HG02840 (cell line): ENCODE measurements around the gene GPBAR1.
"Not testable (repeated sequence)": the region's sequence is repeated elsewhere in the genome, so short reads cannot be mapped to it uniquely, and the experiment has no call there.

Experiments
- ATAC-seq: cut with Tn5 transposase; IDR thresholded peaks from one replicate; pipeline ENCODE4 v1.9.1; 2021; ENCODE audit warnings: mild to moderate bottlenecking, moderate library complexity, moderate number of reproducible peaks; ENCODE audit not compliant: unreplicated experiment, low FRiP score

The GPBAR1 gene

DNA sequence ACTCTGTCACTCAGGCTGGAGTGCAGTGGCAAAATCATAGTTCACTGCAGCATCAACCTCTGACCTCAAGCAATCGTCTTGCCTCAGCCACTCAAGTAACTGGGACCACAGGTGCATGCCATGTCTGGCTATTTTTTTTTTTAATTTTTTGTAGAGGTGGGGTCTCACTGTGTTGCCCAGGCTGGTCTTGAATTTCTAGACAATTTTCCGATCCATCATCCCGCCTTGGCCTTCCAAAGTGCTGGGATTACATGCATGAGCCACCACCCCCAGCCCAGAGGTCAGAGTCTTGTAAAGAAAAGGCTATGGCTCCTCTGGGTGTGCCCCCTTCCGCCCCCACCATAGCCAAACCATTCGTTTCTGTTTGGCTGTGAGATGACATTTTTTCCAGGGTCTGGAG is 44.6 kb downstream of the GPBAR1 start:
- no peak for ATAC-seq

DNA sequence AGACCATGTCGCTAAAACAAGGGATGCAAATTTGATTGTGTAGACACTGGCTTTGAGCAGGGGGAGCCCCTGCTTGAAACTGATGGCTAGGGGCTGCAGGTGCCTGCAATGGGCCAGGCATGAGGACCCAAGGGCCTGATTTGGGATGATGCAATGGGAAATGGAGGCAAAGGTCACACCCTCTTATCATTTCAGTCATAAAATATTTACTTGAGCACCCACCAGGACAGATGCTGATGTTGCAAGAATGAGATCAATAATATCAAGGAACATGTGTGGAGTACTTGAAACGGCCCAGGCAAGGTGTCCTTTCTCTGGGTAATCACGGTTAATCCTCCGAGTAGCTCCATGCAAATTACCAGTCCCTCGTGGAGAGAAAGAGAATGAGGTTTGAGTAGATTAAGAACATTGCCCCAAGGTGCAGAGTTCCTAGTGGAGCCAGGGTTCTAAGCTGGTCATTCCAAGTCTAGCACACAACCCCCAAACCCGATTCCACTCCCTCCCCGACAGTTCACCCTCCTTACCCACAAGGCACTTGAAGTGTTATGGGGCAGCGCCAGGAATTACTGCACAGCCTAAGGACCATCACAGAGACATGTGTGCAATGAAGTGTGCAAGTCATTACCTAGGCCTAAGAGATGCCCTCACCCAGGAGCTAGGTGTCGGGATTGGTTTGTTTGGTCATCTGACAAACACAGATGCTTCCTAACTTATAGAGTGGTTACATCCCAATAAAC is 45.5 kb downstream of the GPBAR1 start:
- ATAC-seq = no peak

DNA sequence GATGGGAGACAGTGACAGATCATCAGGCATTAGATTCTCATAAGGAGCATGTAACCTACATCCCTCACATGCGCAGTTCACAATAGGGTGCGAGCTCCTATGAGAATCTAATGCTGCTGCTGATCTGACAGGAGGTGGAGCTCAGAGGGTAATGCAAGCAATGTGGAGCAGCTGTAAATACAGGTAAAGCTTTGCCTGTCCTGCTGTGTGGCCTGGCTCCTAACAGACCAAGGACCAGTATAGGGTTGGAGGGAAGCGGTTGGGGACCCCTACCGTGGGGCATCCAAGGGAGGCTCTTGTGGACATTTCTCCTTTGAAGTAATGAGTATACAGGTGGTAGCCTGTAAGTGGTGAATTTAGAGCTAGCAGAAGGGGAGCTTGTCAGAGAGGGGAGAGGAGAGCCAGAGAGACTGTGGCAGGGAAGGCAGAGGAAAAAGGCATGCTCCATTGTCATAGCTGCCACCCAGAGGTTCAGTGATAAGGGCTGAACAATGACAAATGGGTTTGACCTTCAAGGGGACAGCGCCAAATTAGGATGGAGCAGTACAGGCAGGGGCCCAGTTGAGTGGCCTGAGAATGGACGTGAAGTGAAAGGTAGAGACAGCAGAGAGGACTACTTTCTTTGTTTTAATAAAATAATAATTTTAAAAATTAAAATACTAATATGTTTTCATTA is 46.7 kb downstream of the GPBAR1 start:
- ATAC-seq = no peak

GRCh38 chr2:218310853-218311540 is 50.2 kb downstream of the GPBAR1 start:
- no peak for ATAC-seq

DNA sequence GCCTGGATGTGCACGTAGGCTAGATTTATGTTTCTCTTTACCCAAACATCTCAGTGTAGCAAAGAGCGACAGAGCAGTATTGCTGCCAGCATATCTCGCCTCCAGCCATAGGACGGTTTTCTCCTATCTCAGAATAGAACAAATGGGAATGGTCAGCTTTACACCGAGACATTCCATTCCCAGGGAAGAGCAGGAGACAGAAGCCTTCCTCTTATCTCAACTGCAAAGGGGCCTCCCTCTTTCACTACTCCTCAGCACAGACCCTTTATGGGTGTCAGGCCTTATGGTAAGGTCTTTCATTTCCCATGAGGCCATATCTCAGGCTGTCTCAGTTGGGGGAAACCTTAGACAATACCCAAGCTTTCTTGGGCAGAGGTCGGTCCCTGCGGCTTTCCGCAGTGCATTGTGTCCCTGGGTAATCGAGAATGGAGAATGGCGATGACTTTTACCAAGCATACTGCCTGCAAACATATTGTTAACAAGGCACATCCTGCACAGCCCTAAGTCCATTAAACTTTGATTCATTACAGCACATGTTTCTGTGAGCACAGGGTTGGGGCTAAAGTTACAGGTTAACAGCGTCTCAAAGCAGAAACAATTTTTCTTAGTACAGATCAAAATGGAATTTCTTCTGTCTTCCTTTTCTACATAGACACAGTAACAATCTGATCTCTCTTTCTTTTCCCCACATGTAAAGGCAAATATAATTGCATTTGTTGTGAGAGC is 50.9 kb downstream of the GPBAR1 start:
- ATAC-seq = not testable (repeated sequence)

DNA sequence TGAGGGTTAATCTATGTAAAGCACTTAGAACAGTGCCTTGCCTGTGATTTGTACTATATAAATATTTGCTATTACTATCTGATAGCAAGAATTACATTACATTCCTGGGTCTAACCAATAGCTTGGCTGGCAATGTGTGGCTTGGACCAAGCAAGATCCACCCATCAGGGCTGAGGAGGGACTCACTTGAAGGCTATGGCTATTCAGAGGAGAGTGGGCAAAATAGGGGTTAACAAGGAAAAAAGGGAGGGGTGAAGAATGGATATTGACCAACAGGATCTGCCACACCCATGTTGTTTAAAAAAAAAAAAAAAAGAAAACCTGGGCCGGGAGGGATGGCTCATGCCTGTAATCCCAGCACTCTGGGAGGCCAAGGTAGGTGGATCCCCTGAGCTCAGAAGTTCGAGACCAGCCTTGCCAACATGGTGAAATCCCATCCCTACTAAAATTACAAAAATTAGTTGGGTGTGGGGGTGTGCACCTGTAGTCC is 51.5 kb downstream of the GPBAR1 start:
- no peak for ATAC-seq

DNA sequence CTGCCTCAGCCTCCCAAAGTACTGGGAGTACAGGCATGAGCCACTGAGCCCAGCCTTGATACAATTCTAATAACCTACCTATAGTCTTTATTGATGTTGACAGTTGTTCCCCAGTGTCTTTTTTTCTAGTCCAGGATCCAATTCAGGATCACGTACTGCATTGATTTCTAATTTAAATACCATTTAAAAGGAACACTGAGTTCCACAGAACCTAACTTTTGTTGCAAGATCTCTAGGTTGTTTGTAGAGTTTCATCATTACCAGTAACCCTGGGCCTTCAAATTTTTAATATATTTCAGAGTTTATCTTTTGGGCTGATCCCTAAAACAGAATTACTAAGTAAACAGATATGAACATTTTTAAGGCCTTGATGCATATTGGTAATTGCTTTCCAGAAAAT is 52.5 kb downstream of the GPBAR1 start:
- ATAC-seq = no peak
